GM19467 (cell line): ENCODE data around the gene MORN2.
"Not testable (repeated sequence)": the region's sequence is repeated elsewhere in the genome, so short reads cannot be mapped to it uniquely, and the experiment has no call there.

Source experiments
- ATAC-seq: cut with Tn5 transposase; IDR thresholded peaks from one replicate; pipeline ENCODE4 v1.9.1; 2021; ENCODE audit warnings: mild to moderate bottlenecking, moderate library complexity; ENCODE audit not compliant: unreplicated experiment

Gene MORN2

GRCh38 chr2:38875576-38876367, at the start of gene MORN2, which contains the start of gene DHX57:
Gene MORN2, plus strand, starts transcription at chr2:38875976.
Gene DHX57, minus strand, starts transcription at chr2:38875934. Its CDS starts 7,529 bp downstream, at chr2:38868405.
- ATAC-seq: peak; percentile 100

- ATAC-seq: not testable (repeated sequence)
These were observed 48.1 kb upstream of the MORN2 start for GRCh38 chr2:38827539-38828145.

DNA sequence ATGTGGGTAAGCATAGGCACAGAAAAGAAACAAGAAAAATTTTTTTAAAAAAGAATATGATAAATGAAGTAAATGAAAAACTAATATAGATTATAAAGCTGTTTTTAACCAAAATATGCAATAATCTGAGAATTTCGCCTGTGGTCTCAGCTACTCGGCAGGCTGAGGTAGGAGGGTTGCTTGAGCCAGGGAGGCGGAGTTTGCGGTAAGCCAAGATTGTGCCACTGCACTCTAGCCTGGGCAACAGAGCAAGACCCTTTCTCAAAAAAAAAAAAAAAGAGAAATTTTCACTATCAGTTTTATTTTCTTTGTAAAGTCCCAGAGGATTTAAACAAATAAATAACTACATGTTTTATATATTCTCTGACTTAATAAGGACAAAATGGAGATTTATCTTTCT, 47.3 kb upstream of the MORN2 start:
- no peak for ATAC-seq

- ATAC-seq: no peak
These were observed 45.8 kb upstream of the MORN2 start for GRCh38 chr2:38829971-38830370.

DNA sequence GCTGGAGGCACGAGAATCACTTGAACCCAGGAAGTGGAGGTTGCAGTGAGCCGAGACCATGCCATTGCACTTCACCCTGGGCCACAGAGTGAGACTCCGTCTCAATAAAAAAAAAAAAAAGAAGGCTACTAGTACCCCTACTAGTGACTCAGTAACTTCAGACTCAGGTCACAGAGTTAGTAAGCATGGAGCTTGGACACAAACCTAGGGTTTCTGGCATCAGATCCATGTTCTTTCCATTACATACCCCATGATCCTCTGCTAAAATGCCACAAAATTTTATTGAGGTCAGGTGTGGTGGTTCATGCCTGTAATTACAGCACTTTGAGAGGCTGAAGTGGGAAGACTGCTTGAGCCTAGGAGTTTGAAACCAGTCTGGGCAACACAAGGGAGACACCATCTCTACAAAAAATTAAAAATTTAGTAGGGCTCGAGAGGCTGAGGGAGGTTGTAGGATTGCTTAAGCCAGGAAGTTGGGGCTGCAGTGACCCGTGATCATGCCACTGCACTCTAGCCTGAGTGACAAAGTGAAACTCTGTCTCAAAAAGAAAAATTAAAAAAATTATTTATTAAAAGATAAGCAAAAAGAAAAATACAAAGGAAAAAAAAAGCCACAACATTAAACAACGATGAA, 45.1 kb upstream of the MORN2 start:
- no peak for ATAC-seq

DNA sequence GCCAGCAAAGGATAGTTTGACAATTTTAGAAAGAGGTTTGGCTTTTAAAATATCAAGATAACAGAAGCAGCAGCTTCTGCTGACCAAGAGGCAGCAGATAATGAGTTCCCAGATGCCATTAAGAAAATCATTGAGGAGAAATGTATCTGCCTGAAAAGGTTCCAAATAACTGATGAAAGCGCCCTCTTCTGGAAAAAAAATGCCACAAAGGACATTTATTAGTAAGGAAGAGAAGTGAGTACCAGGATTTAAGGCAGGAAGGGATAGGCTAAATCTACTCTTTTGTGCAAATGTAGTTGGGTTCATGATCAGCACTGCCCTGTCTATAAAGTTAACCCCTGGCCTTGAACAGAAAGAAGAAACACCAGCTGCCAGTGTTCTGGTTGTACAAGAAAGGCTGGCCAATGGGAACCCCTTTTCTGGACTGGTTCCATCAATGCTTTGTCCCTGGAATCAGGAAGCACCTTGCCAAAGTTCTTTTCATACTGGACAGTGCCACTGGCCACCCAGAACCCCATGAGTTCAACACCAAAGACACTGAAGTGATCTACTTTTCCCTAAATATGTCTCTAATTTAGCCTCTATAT, 40.7 kb upstream of the MORN2 start:
- no peak for ATAC-seq

- ATAC-seq: peak; percentile 67
These were observed 39.8 kb upstream of the MORN2 start for GRCh38 chr2:38835990-38836389.

GRCh38 chr2:38836791-38837190, 39.0 kb upstream of the MORN2 start:
- ATAC-seq: no peak

DNA sequence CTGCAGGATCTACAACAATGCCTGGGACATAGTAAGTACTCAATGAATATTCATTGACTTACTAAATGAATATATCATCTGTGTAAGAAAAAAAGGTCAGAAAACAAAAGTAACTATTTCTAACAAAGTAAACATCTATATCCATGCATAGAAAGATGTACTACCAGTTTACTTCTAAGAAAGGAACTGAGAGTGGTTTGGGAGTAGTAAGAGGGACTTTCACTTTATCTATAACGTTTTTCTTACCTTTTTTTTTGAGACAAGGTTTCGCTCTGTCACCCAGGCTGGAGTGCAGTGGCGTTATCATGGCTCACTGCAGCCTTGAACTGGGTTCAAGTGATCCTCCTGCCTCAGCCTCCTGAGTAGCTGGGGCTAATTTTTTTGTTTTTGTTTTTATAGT, 25.7 kb upstream of the MORN2 start:
- ATAC-seq: peak; percentile 85

DNA sequence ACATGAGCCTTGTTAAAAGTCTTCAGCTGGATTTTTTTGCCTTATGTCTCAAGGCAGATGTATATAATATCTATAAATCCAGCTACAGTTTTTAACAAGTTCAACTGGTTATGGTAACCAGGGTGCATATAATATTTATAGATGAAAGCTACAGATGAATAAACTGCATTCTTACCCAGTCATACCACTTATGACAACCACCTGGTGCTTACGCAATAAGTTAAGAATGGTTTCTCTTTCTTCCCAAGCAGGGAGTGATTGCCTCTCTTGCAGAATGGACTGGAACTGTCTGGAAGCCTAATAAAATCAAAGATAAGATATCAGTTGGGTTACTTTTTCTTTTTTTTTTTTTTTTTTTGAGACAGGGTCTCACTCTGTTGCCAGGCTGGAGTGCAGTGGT, 19.6 kb upstream of the MORN2 start:
- no peak for ATAC-seq

DNA sequence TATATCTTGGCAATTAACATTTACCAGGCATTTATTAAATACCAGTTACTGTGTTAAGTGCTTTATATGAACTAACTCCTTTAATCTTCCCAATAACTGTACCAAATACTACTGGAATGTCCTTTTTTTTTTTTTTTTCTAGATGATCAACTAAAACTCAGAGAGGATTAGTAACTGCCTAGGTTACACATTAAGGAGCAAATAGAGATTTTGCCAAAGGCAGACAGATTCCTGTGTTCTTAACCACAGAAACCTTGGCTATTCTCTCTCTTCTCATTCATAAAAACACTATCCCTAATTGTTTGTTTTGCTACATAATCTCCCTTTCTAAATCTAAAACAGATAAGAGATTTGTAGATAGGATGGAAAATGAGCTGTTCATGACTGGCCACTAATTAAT, 13.3 kb upstream of the MORN2 start:
- no peak for ATAC-seq

DNA sequence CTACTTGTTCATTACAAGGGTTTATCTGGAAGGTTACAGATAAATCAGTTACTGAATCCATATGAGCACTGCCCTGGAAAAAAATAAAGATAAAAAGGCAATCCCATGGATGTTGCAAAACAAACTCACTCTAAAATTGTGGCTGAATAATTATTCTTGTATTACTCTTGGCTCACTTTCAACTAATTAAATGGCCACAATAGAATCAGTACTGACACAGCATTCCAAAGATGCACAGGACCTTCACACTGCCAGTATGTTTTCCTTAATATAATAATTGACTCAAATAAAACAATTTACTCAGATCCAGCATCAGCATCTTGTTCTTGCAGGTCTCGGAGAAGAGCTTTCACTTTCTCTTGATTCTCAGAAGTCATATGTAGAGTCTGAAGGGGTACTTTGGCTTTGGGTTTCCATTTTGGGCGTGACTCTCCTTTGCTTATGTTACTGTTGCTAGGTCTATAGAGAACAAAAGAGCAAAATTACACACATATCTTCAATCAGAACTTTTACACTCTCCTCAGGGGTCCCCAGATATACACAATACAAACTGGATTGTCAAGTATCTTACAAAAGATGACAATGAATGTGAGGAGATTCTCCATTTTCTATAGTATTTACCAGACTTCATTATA, 12.6 kb upstream of the MORN2 start:
- no peak for ATAC-seq

GRCh38 chr2:38866773-38867443, 8.9 kb upstream of the MORN2 start:
- ATAC-seq: no peak

DNA sequence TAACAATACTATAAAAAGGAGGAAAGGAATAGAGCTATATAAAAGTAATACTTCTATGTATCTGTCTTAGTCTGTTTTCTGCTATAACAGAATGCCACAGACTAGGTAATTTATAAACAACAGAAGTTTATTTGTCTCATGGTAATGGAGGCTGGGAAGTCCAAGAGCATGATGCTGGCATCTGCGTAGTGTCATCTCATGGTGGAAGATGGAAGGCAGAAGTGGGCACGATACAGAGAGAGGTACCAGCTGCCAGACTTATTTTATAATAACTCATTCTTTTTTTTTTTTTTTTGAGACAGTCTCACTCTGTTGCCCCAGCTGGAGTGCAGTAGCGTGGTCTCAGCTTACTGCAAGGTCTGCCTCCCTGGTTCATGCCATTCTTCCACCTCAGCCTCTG, 4.3 kb upstream of the MORN2 start:
- no peak for ATAC-seq

DNA sequence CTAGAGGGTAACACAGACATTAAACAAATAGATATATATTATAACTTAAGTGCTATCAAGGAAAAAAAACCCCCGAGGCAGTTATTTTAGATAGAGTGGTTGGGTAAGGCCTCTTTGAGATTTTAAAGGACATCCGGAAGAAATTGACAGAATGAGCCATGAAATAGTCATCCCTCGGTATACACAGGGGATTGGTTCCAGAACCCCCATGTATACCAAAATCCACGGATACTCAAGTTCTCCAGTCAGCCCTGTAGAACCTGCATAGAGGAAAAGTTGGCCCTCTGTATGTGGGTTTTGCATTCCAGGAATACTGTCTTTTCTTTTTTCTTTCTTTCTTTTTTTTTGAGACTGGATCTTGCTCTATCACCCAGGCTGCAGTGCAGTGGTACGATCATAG, 2.0 kb upstream of the MORN2 start:
- ATAC-seq: no peak

DNA sequence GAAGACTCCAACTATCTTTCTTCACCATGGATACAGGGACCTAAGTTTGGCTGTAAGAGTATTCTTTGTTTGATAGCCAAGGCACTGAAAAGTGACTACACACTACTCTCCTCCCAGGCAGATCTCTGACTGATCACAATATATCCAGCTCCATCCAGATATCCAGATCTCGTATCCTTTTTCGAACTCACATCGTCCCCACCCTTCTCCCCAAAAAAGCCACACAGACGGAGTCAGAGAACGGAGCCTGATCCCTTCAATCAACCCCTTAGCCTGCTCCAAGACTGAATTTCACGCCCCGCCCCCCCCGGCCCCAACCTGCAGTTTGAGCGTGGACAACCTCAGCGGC, 575 bp upstream of the MORN2 start:
- ATAC-seq: no peak

DNA sequence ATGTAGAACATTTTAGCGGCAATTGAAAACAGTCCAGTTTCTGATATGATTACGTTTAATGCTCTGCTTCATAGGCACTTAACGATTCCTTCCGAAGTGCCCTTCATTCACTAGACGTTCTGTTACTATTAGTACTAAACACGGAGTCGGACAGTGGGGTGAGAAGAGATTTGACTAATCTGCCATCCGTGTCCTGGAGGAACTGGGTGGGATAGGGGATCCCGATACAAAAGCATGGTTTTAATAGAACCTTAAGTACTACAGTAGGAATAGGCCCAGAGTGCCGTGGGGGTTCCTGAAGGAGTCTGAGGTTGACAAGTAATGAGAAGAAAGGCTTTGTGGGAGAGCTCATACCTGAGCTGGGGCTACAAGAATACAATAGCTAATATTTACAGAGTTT, 631 bp downstream of the MORN2 start:
- no peak for ATAC-seq

DNA sequence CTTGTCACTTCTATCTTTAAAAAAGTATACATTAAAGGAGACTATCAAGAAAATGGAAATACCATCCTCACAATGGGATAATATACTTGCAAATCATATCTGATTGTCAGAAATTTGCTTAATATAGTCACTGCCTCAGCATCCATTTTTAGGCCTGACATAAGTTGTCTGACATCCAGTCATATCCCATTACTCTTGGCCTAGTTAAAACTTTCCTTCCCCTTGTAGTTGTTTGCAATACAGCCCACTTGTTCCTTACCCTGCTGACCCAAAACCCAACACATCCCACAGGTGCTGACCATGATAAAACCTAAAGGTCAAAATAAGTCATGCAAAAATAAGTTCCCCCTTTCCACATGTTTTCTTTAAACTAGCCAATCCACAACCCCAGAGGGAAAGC, 10.3 kb downstream of the MORN2 start:
- no peak for ATAC-seq

DNA sequence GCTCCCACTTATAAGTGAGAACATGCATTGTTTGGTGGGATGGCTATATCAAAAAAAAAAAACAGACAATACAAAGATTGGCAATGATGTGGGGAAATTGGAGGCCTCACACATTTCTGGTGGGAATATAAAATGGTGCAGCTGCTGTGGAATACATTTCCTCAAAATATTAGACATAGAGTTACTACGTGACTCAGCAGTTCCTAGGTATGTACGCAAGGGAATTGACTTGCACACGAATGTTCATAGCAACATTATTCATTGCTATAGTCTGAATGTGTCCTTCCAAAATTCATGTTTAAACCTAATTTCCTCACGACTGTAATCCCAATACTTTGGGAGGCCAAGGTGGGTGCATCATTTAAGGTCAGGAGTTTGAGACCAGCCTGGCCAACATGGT, 11.6 kb downstream of the MORN2 start:
- ATAC-seq: no peak

- ATAC-seq: no peak
These were observed 12.3 kb downstream of the MORN2 start for GRCh38 chr2:38887902-38888554.
